ENCODE data around the gene STYK1. TPM values are rescaled to one million over a fixed set of nuclear protein-coding genes. Genes with fewer than 3 reads are reported as not detected.

STYK1 gene
- total and polyA plus RNA-seq, 9 of the 15 experiments (the other 6 are each of a cell fraction or from before 2014, with no cell fraction given), result 0.31 to 1.8 (median 0.64) TPM

DNA sequence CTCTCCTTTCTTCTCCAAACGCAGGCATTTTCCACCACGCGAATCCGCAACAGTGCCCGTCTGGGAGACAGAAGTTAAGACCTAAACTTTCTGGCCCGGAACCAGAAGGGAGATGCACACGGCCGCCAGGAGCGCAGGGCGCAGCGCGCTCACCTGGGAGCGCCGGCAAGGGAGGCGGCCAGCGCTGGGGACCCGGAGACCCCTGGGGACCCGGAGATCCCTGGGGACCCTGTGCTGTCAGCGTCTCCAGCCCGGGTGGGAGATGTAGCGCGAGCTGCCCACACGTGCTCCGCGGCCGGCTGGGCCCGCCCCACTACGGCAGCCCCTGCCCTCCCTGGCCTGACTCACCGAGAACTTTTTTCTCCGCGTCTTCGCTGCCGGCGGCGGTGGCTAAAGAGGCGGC, 48.7 kb upstream of the STYK1 start (continued):
- TF ChIP-seq, protein P1, sequence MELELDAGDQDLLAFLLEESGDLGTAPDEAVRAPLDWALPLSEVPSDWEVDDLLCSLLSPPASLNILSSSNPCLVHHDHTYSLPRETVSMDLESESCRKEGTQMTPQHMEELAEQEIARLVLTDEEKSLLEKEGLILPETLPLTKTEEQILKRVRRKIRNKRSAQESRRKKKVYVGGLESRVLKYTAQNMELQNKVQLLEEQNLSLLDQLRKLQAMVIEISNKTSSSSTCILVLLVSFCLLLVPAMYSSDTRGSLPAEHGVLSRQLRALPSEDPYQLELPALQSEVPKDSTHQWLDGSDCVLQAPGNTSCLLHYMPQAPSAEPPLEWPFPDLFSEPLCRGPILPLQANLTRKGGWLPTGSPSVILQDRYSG (tag; conservative IDR thresholded peaks at IDR 0.05; ENCODE audit: low read depth), result no peak
- TF ChIP-seq COPS2 (conservative IDR thresholded peaks at IDR 0.05) (no peak), PHF21A (IDR thresholded peaks at IDR 0.05; ENCODE audit: borderline replicate concordance, low read depth) (no peak), ZNF184 (CRISPR knock-in tag; IDR thresholded peaks at IDR 0.05) (no peak), ELF1 (tag; IDR thresholded peaks at IDR 0.05) (no peak), ZFX (CRISPR knock-in tag; IDR thresholded peaks at IDR 0.05) (peak; percentile 57), KLF1 (tag; IDR thresholded peaks at IDR 0.05) (no peak), ZNF197 (CRISPR knock-in tag; IDR thresholded peaks at IDR 0.05; ENCODE audit: low read depth) (no peak), MIER1 (IDR thresholded peaks at IDR 0.05; ENCODE audit: low read depth) (no peak), GABPB1 (CRISPR knock-in tag; IDR thresholded peaks at IDR 0.05) (peak; percentile 4; the same call in 1 of the 2 replicates), SMARCA5 (IDR thresholded peaks at IDR 0.05) (no peak), BHLHE40 (IDR thresholded peaks at IDR 0.05; ENCODE audit: low read length) (peak; percentile 44; the same call in 1 of the 2 replicates), RBBP5 (IDR thresholded peaks at IDR 0.05; ENCODE audit: borderline replicate concordance, insufficient read depth, low read length, poor library complexity, severe bottlenecking) (peak; percentile 32)
- TF ChIP-seq, protein P2, sequence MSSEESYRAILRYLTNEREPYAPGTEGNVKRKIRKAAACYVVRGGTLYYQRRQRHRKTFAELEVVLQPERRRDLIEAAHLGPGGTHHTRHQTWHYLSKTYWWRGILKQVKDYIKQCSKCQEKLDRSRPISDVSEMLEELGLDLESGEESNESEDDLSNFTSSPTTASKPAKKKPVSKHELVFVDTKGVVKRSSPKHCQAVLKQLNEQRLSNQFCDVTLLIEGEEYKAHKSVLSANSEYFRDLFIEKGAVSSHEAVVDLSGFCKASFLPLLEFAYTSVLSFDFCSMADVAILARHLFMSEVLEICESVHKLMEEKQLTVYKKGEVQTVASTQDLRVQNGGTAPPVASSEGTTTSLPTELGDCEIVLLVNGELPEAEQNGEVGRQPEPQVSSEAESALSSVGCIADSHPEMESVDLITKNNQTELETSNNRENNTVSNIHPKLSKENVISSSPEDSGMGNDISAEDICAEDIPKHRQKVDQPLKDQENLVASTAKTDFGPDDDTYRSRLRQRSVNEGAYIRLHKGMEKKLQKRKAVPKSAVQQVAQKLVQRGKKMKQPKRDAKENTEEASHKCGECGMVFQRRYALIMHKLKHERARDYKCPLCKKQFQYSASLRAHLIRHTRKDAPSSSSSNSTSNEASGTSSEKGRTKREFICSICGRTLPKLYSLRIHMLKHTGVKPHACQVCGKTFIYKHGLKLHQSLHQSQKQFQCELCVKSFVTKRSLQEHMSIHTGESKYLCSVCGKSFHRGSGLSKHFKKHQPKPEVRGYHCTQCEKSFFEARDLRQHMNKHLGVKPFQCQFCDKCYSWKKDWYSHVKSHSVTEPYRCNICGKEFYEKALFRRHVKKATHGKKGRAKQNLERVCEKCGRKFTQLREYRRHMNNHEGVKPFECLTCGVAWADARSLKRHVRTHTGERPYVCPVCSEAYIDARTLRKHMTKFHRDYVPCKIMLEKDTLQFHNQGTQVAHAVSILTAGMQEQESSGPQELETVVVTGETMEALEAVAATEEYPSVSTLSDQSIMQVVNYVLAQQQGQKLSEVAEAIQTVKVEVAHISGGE (CRISPR knock-in tag; IDR thresholded peaks at IDR 0.05), result 0 out of 6 replicates have a peak, but pooled peaks of 1 of the 3 experiments have one; percentile 38
- TF ChIP-seq, protein P3, sequence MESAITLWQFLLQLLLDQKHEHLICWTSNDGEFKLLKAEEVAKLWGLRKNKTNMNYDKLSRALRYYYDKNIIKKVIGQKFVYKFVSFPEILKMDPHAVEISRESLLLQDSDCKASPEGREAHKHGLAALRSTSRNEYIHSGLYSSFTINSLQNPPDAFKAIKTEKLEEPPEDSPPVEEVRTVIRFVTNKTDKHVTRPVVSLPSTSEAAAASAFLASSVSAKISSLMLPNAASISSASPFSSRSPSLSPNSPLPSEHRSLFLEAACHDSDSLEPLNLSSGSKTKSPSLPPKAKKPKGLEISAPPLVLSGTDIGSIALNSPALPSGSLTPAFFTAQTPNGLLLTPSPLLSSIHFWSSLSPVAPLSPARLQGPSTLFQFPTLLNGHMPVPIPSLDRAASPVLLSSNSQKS (CRISPR knock-in tag; IDR thresholded peaks at IDR 0.05), result no peak
- TF ChIP-seq, protein P4, sequence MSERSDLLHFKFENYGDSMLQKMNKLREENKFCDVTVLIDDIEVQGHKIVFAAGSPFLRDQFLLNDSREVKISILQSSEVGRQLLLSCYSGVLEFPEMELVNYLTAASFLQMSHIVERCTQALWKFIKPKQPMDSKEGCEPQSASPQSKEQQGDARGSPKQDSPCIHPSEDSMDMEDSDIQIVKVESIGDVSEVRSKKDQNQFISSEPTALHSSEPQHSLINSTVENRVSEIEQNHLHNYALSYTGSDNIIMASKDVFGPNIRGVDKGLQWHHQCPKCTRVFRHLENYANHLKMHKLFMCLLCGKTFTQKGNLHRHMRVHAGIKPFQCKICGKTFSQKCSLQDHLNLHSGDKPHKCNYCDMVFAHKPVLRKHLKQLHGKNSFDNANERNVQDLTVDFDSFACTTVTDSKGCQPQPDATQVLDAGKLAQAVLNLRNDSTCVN (CRISPR knock-in tag; IDR thresholded peaks at IDR 0.05), result no peak

Measured in K562 (cell line).